ENCODE data around the gene PNPLA3.

The PNPLA3 gene

GRCh38 chr22:43992331-43992821 is 68.8 kb downstream of the PNPLA3 start:
- POLR2A ChIA-PET, result no interaction called here
- no peak for DNase-seq (ENCODE audit: extremely low spot score)
- TF ChIP-seq ZNF384 (IDR thresholded peaks at IDR 0.05), result no peak
- no peak for TF ChIP-seq NFRKB (IDR thresholded peaks at IDR 0.05)
- TF ChIP-seq FOXA1 (IDR thresholded peaks at IDR 0.05), result no peak
- TF ChIP-seq CTBP1 (IDR thresholded peaks at IDR 0.05; ENCODE audit: borderline replicate concordance), result no peak
- no peak for TF ChIP-seq ELF4 (IDR thresholded peaks at IDR 0.05)
- TF ChIP-seq SP1 (IDR thresholded peaks at IDR 0.05), result no peak
- TF ChIP-seq L3MBTL2 (conservative IDR thresholded peaks at IDR 0.05), result no peak
- TF ChIP-seq FOXK2 (IDR thresholded peaks at IDR 0.05), result no peak
- no peak for TF ChIP-seq PKNOX1 (IDR thresholded peaks at IDR 0.05)
- no peak for TF ChIP-seq SUZ12 (IDR thresholded peaks at IDR 0.05)
- TF ChIP-seq TARDBP (IDR thresholded peaks at IDR 0.05), result no peak
- TF ChIP-seq HDGF (IDR thresholded peaks at IDR 0.05; ENCODE audit: borderline replicate concordance), result no peak
- CTCF ChIA-PET, result interaction anchor here (0.6 to 1.8 kb wide), 8 partner anchors 9 to 862 kb away, joined by 3 to 16 read pairs (median 6); no protein-coding TSS in a partner anchor

- POLR2A ChIA-PET, result interaction anchor here (0.7 to 1.0 kb wide), 3 partner anchors 16 to 93 kb away, joined by 3 read pairs; no protein-coding TSS in a partner anchor
- CTCF ChIA-PET, result interaction anchor here (0.5 to 1.8 kb wide), 26 partner anchors 8 to 902 kb away, joined by 3 to 16 read pairs (median 4); no protein-coding TSS in a partner anchor
- TF ChIP-seq TARDBP (IDR thresholded peaks at IDR 0.05), result no peak
- peak; percentile 82 for DNase-seq (ENCODE audit: extremely low spot score)
Measured at GRCh38 chr22:43993072-43993760, 69.6 kb downstream of the PNPLA3 start.

GRCh38 chr22:43994006-43994405 is 70.4 kb downstream of the PNPLA3 start:
- TF ChIP-seq ELF4 (IDR thresholded peaks at IDR 0.05) (no peak), FOXA1 (IDR thresholded peaks at IDR 0.05) (no peak), NFRKB (IDR thresholded peaks at IDR 0.05) (no peak), SP1 (IDR thresholded peaks at IDR 0.05) (no peak), ZNF384 (IDR thresholded peaks at IDR 0.05) (no peak), TARDBP (IDR thresholded peaks at IDR 0.05) (no peak), L3MBTL2 (conservative IDR thresholded peaks at IDR 0.05) (no peak), BHLHE40 (IDR thresholded peaks at IDR 0.05; ENCODE audit: borderline replicate concordance) (no peak), ARNT (IDR thresholded peaks at IDR 0.05) (no peak), FOXM1 (IDR thresholded peaks at IDR 0.05; ENCODE audit: borderline replicate concordance) (no peak), PKNOX1 (IDR thresholded peaks at IDR 0.05) (no peak), HDGF (IDR thresholded peaks at IDR 0.05; ENCODE audit: borderline replicate concordance) (no peak), LEF1 (IDR thresholded peaks at IDR 0.05; ENCODE audit: borderline replicate concordance) (no peak), SUZ12 (IDR thresholded peaks at IDR 0.05) (no peak), FOXK2 (IDR thresholded peaks at IDR 0.05) (no peak), CTBP1 (IDR thresholded peaks at IDR 0.05; ENCODE audit: borderline replicate concordance) (no peak)
- DNase-seq (ENCODE audit: extremely low spot score), result no peak
- ChIA-PET CTCF (interaction anchor here (0.7 to 1.8 kb wide), 11 partner anchors 15 to 633 kb away, joined by 3 to 16 read pairs (median 3); no protein-coding TSS in a partner anchor), POLR2A (interaction anchor here (1.0 kb wide), 1 partner anchor 54 kb away, joined by 3 read pairs; no protein-coding TSS in a partner anchor)

- TF ChIP-seq ARNT (IDR thresholded peaks at IDR 0.05), result no peak
- TF ChIP-seq ZNF384 (IDR thresholded peaks at IDR 0.05), result no peak
- no peak for TF ChIP-seq FOXK2 (IDR thresholded peaks at IDR 0.05)
- no peak for TF ChIP-seq CTBP1 (IDR thresholded peaks at IDR 0.05; ENCODE audit: borderline replicate concordance)
- TF ChIP-seq FOXM1 (IDR thresholded peaks at IDR 0.05; ENCODE audit: borderline replicate concordance), result no peak
- TF ChIP-seq TARDBP (IDR thresholded peaks at IDR 0.05), result no peak
- TF ChIP-seq SUZ12 (IDR thresholded peaks at IDR 0.05), result no peak
- no peak for TF ChIP-seq SP1 (IDR thresholded peaks at IDR 0.05)
- no peak for TF ChIP-seq PKNOX1 (IDR thresholded peaks at IDR 0.05)
- no peak for TF ChIP-seq L3MBTL2 (conservative IDR thresholded peaks at IDR 0.05)
- TF ChIP-seq BHLHE40 (IDR thresholded peaks at IDR 0.05; ENCODE audit: borderline replicate concordance), result no peak
- TF ChIP-seq FOXA1 (IDR thresholded peaks at IDR 0.05), result no peak
- no peak for TF ChIP-seq ELF4 (IDR thresholded peaks at IDR 0.05)
- DNase-seq (ENCODE audit: extremely low spot score), result no peak
- POLR2A ChIA-PET, result interaction anchor here (1.0 kb wide), 1 partner anchor 54 kb away, joined by 3 read pairs; no protein-coding TSS in a partner anchor
- CTCF ChIA-PET, result interaction anchor here (0.7 to 1.7 kb wide), 4 partner anchors 48 to 631 kb away, joined by 3 to 7 read pairs (median 4); no protein-coding TSS in a partner anchor
Measured at GRCh38 chr22:43994416-43994815, 70.8 kb downstream of the PNPLA3 start.

DNA sequence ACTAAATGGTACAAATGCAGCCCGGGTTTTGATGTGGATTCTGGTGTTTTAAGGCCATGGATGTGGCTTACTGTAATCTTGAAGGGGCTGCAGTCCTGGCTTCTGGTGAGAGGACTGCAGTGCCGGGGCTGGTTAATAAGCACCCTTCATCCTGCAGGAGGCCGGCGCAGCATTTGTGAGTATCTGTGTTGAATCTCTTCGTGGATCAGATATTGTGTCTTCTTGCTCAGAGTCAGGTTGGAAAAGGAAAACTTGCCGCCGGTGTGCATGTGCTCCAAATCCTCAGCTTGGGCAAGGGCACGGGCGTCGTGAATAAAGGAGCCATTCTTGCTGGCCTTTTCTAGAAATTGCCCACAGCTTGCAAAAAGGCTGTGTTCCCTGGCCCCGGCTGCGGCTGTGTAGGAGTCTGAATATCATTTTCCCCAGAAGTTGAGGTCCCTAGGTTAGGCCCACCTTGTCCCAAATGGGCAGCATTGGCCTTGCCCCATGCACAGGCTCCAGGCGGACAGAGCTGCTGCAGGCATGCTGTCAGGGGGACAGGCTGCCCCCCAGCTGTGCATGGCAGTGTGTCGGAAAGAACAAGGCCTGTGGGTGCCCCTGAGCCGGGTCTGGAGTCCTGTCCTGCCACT is 71.6 kb downstream of the PNPLA3 start:
- DNase-seq (ENCODE audit: extremely low spot score), result no peak
- POLR2A ChIA-PET, result no interaction called here
- CTCF ChIA-PET, result interaction anchor here (0.6 kb wide), 1 partner anchor 17 kb away, joined by 3 read pairs; no protein-coding TSS in a partner anchor
- TF ChIP-seq FOXK2 (IDR thresholded peaks at IDR 0.05), result no peak
- no peak for TF ChIP-seq TARDBP (IDR thresholded peaks at IDR 0.05)
- no peak for TF ChIP-seq HDGF (IDR thresholded peaks at IDR 0.05; ENCODE audit: borderline replicate concordance)

- CTCF ChIA-PET, result interaction anchor here (0.6 kb wide), 1 partner anchor 17 kb away, joined by 3 read pairs; no protein-coding TSS in a partner anchor
- TF ChIP-seq FOXK2 (IDR thresholded peaks at IDR 0.05) (no peak), ELF4 (IDR thresholded peaks at IDR 0.05) (no peak), HDGF (IDR thresholded peaks at IDR 0.05; ENCODE audit: borderline replicate concordance) (no peak), FOXA1 (IDR thresholded peaks at IDR 0.05) (no peak), SP1 (IDR thresholded peaks at IDR 0.05) (no peak), ARNT (IDR thresholded peaks at IDR 0.05) (no peak), ZNF384 (IDR thresholded peaks at IDR 0.05) (no peak), TARDBP (IDR thresholded peaks at IDR 0.05) (no peak), FOXM1 (IDR thresholded peaks at IDR 0.05; ENCODE audit: borderline replicate concordance) (no peak), PKNOX1 (IDR thresholded peaks at IDR 0.05) (no peak), LEF1 (IDR thresholded peaks at IDR 0.05; ENCODE audit: borderline replicate concordance) (no peak), BHLHE40 (IDR thresholded peaks at IDR 0.05; ENCODE audit: borderline replicate concordance) (no peak), L3MBTL2 (conservative IDR thresholded peaks at IDR 0.05) (no peak), CTBP1 (IDR thresholded peaks at IDR 0.05; ENCODE audit: borderline replicate concordance) (no peak), NFRKB (IDR thresholded peaks at IDR 0.05) (no peak), SUZ12 (IDR thresholded peaks at IDR 0.05) (no peak)
- POLR2A ChIA-PET, result no interaction called here
- no peak for DNase-seq (ENCODE audit: extremely low spot score)
Measured at GRCh38 chr22:43995798-43996169, 72.2 kb downstream of the PNPLA3 start.
